HCT116 (cell line): ENCODE measurements around the gene ALPP. TPM values are rescaled to one million over a fixed set of nuclear protein-coding genes. Genes with fewer than 3 reads are reported as not detected.

Experiments
- ATAC-seq: fragments of 200-7000 bp; cut with Tn5 transposase; 2 replicates; pipeline ENCODE4 v1.9.1; 2020; ENCODE audit warnings: mild to moderate bottlenecking, moderate library complexity
- BruUV-seq: library from RNA; stranded (reverse); fragments of 400-500 nt; replicated peaks from 2 replicates; lab custom pipeline; 2021; lab: Mats Ljungman, UMichigan
- CTCF ChIA-PET: fragments of 300-600 bp; sonication (Branson Sonifier 250); formaldehyde crosslinking; loops from one replicate; lab custom pipeline; 2021; ENCODE audit warnings: antibody characterized with exemption; lab: Charles Lee
- POLR2A ChIA-PET: fragments of 300-600, 350-600 bp; sonication (Branson Sonifier 250); formaldehyde crosslinking; loops from one replicate; lab custom pipeline; 2021; ENCODE audit warnings: antibody characterized with exemption; lab: Charles Lee
- RAD21 ChIA-PET, 2 experiments: fragments of 300-600 bp; sonication (Branson Sonifier 250); formaldehyde crosslinking; loops; one replicate each; lab custom pipeline; 2023; ENCODE audit warnings: low total read pairs in 2 of 2; ENCODE audit not compliant: uncharacterized antibody in 2 of 2, unreplicated experiment in 2 of 2, low non-redundant PET in 1 of 2; lab: Charles Lee
- DNase-seq: peaks from one replicate; pipeline ENCODE4 v3.0.0-alpha.2; 2010; ENCODE audit warnings: low read depth, low spot score
- H2AFZ ChIP-seq: fragments of 200-600 bp; shearing (Covaris generic), sonication (generic); 2 replicates; pipeline ENCODE4 v1.6.1; 2017; ENCODE audit warnings: low read depth, mixed run types, mixed read lengths, antibody characterized with exemption, low read length; ENCODE audit not compliant: poor library complexity, severe bottlenecking
- H3K27ac ChIP-seq: 2 replicates; pipeline ENCODE4 v1.5.1; 2012; ENCODE audit warnings: low read depth, low read length
- H3K27me3 ChIP-seq: fragments of 200-600 bp; sonication (generic); 2 replicates; pipeline ENCODE4 v1.6.1; 2016; ENCODE audit warnings: mixed run types, low read length, mixed read lengths; ENCODE audit not compliant: insufficient read depth
- H3K36me3 ChIP-seq, 2 experiments: fragments of 200-500 bp in 1 of 2; fragments of 200-600 bp in 1 of 2; sonication (Bioruptor generic) in 1 of 2; sonication (generic) in 1 of 2; 2 replicates each; pipeline versions ENCODE4 v1.5.1 to v1.6.1; 2014 to 2016; ENCODE audit warnings: low read length in 2 of 2, inconsistent platforms in 1 of 2, mixed read lengths in 1 of 2, mixed run types in 1 of 2; ENCODE audit not compliant: insufficient read depth in 2 of 2, control insufficient read depth in 1 of 2
- H3K4me1 ChIP-seq, 2 experiments: fragments of 200-600 bp in 1 of 2; sonication (generic) in 1 of 2; 2 replicates each; pipeline versions ENCODE4 v1.5.1 to v1.6.1; 2012 to 2017; ENCODE audit warnings: low read length in 2 of 2, inconsistent platforms in 1 of 2, mild to moderate bottlenecking in 1 of 2, mixed read lengths in 1 of 2, mixed run types in 1 of 2, moderate library complexity in 1 of 2; ENCODE audit not compliant: insufficient read depth in 2 of 2, control insufficient read depth in 1 of 2
- H3K4me2 ChIP-seq: fragments of 200-600 bp; sonication (generic); 2 replicates; pipeline ENCODE4 v1.6.1; 2017; ENCODE audit warnings: mixed run types, low read length, mixed read lengths
- H3K4me3 ChIP-seq, 2 experiments: fragments of 200-600 bp in 1 of 2; sonication (generic) in 1 of 2; replicated peaks in 1 of 2; 2 replicates each; pipeline ENCODE4 v1.5.1; 2011 to 2016; ENCODE audit warnings: low read length in 2 of 2, control low read depth in 1 of 2, low read depth in 1 of 2, mild to moderate bottlenecking in 1 of 2, mixed read lengths in 1 of 2, mixed run types in 1 of 2
- H3K79me2 ChIP-seq: fragments of 200-600 bp; sonication (generic); 2 replicates; pipeline ENCODE4 v1.6.1; 2017; ENCODE audit warnings: mild to moderate bottlenecking, mixed run types, low read length, moderate library complexity, mixed read lengths; ENCODE audit not compliant: insufficient read depth
- H3K9ac ChIP-seq: fragments of 200-600 bp; sonication (generic); 2 replicates; pipeline ENCODE4 v1.6.1; 2016; ENCODE audit warnings: low read length, mixed read lengths
- H3K9me2 ChIP-seq: fragments of 200-600 bp; sonication (generic), shearing (Covaris generic); 2 replicates; pipeline ENCODE4 v1.6.1; 2017; ENCODE audit warnings: mixed run types, mild to moderate bottlenecking, moderate library complexity; ENCODE audit not compliant: insufficient read depth
- H3K9me3 ChIP-seq, 2 experiments: fragments of 200-500 bp in 1 of 2; fragments of 200-600 bp in 1 of 2; sonication (Bioruptor generic) in 1 of 2; sonication (generic) in 1 of 2; 2 replicates each; pipeline ENCODE4 v1.6.1; 2014 to 2017; ENCODE audit warnings: low read length in 2 of 2, mixed read lengths in 2 of 2, inconsistent platforms in 1 of 2, low read depth in 1 of 2, mild to moderate bottlenecking in 1 of 2, mixed run types in 1 of 2, moderate library complexity in 1 of 2; ENCODE audit not compliant: control insufficient read depth in 1 of 2, insufficient read depth in 1 of 2
- H4K20me1 ChIP-seq: fragments of 200-600 bp; sonication (generic), shearing (Covaris generic); 2 replicates; pipeline ENCODE4 v1.6.1; 2017; ENCODE audit warnings: mixed run types, mild to moderate bottlenecking, moderate library complexity; ENCODE audit not compliant: insufficient read depth
- CBX3 ChIP-seq: IDR thresholded peaks from 2 replicates; pipeline ENCODE4 v1.6.1; 2012; ENCODE audit warnings: low read depth
- ELF1 ChIP-seq: IDR thresholded peaks from 2 replicates; pipeline ENCODE4 v1.6.1; 2012; ENCODE audit warnings: low read depth, borderline replicate concordance
- EZH2 ChIP-seq: fragments of 200-600 bp; sonication (generic); IDR thresholded peaks from 2 replicates; pipeline ENCODE4 v1.6.1; 2017; ENCODE audit warnings: antibody characterized with exemption, mixed run types
- EZH2phosphoT487 ChIP-seq: fragments of 200-600 bp; IDR thresholded peaks from 2 replicates; pipeline ENCODE4 v1.6.1; 2018; ENCODE audit warnings: antibody characterized with exemption, borderline replicate concordance
- FOSL1 ChIP-seq: IDR thresholded peaks from 2 replicates; pipeline ENCODE4 v1.6.1; 2012; ENCODE audit warnings: low read depth
- JUND ChIP-seq: IDR thresholded peaks from 2 replicates; pipeline ENCODE4 v1.6.1; 2012
- POLR2A ChIP-seq: IDR thresholded peaks from 2 replicates; pipeline ENCODE4 v1.7.0; 2011; ENCODE audit warnings: borderline replicate concordance; ENCODE audit not compliant: insufficient read depth, insufficient read length; ENCODE audit errors: extremely low read depth
- POLR2AphosphoS5 ChIP-seq: IDR thresholded peaks from 2 replicates; pipeline ENCODE4 v1.6.1; 2011; ENCODE audit warnings: mild to moderate bottlenecking, low read depth, low read length, moderate library complexity
- SIN3A ChIP-seq: IDR thresholded peaks from 2 replicates; pipeline ENCODE4 v1.6.1; 2012; ENCODE audit warnings: low read depth
- SP1 ChIP-seq: IDR thresholded peaks from 2 replicates; pipeline ENCODE4 v1.6.1; 2012; ENCODE audit warnings: low read depth
- SRF ChIP-seq: IDR thresholded peaks from 2 replicates; pipeline ENCODE4 v1.6.1; 2012; ENCODE audit warnings: low read depth
- ZFX ChIP-seq: fragments of 450-650 bp; IDR thresholded peaks from 2 replicates; pipeline ENCODE4 v1.6.1; 2017
- ZNF274 ChIP-seq: fragments of 200-500 bp; sonication (Bioruptor generic); IDR thresholded peaks from 2 replicates; pipeline ENCODE4 v1.6.1; 2014; ENCODE audit warnings: mild to moderate bottlenecking, low read depth, low read length, inconsistent platforms
- intact Hi-C: fragments of 100-400 bp; cut with micrococcal nuclease; formaldehyde crosslinking; loops from 2 replicates; pipeline ENCODE4 v1.10.0; 2022
- total RNA-seq: library from RNA; stranded (reverse); gene quantifications from one replicate; pipeline ENCODE4 v1.2.1, GENCODE V29; 2021; ENCODE audit not compliant: unreplicated experiment
- TF ChIP-seq, protein P1 (sequence below): IDR thresholded peaks from 2 replicates; pipeline ENCODE4 v1.6.1; 2012
- TF ChIP-seq, protein P2 (sequence below): IDR thresholded peaks from 2 replicates; pipeline ENCODE4 v1.6.1; 2012
- TF ChIP-seq, protein P3 (sequence below): IDR thresholded peaks from 2 replicates; pipeline ENCODE4 v1.6.1; 2011; ENCODE audit warnings: mild to moderate bottlenecking, low read length, moderate library complexity; ENCODE audit not compliant: insufficient replicate concordance; ENCODE audit errors: extremely low read depth

The ALPP gene
- total RNA-seq, 1 experiment from 2014 or later = 0.34 TPM

GRCh38 chr2:232374356-232374755, 4.2 kb upstream of the ALPP start:
- H3K9me3 ChIP-seq = no peaks in the 10 kb centered on the region
- H3K4me2 ChIP-seq = no peak overlapping the region
- TF ChIP-seq ZFX (no peak), SRF (no peak), EZH2phosphoT487 (no peak), POLR2AphosphoS5 (no peak), POLR2A (no peak), CBX3 (no peak), FOSL1 (no peak), SIN3A (no peak), ELF1 (no peak), JUND (no peak), SP1 (no peak), EZH2 (no peak), ZNF274 (no peak)
- TF ChIP-seq, protein P1, sequence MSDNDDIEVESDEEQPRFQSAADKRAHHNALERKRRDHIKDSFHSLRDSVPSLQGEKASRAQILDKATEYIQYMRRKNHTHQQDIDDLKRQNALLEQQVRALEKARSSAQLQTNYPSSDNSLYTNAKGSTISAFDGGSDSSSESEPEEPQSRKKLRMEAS = no peak
- TF ChIP-seq, protein P2, sequence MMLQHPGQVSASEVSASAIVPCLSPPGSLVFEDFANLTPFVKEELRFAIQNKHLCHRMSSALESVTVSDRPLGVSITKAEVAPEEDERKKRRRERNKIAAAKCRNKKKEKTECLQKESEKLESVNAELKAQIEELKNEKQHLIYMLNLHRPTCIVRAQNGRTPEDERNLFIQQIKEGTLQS = no peak
- TF ChIP-seq, protein P3, sequence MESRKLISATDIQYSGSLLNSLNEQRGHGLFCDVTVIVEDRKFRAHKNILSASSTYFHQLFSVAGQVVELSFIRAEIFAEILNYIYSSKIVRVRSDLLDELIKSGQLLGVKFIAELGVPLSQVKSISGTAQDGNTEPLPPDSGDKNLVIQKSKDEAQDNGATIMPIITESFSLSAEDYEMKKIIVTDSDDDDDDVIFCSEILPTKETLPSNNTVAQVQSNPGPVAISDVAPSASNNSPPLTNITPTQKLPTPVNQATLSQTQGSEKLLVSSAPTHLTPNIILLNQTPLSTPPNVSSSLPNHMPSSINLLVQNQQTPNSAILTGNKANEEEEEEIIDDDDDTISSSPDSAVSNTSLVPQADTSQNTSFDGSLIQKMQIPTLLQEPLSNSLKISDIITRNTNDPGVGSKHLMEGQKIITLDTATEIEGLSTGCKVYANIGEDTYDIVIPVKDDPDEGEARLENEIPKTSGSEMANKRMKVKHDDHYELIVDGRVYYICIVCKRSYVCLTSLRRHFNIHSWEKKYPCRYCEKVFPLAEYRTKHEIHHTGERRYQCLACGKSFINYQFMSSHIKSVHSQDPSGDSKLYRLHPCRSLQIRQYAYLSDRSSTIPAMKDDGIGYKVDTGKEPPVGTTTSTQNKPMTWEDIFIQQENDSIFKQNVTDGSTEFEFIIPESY = no peak
- intact Hi-C loops = no loop called here
- H3K27ac ChIP-seq = no peak overlapping the region
- no peak overlapping the region for H2AFZ ChIP-seq
- H3K27me3 ChIP-seq = no peaks in the 10 kb centered on the region
- peaks cover 3 to 10% of the 10 kb centered on the region in 2 experiments; a peak in 3 of 4 replicates for H3K4me1 ChIP-seq
- no peak overlapping the region for H3K4me3 ChIP-seq
- H3K9me2 ChIP-seq = no peaks in the 10 kb centered on the region
- ATAC-seq (no peak), DNase-seq (no peak)
- H3K9ac ChIP-seq = no peak overlapping the region
- ChIA-PET RAD21 (no interaction called here), CTCF (no interaction called here), POLR2A (no interaction called here)
- H4K20me1 ChIP-seq = no peaks in the 10 kb centered on the region
- no peaks in the 10 kb centered on the region for H3K79me2 ChIP-seq
- no TSS peak for BruUV-seq
- H3K36me3 ChIP-seq = no peaks in the 10 kb centered on the region
